CD4-positive, alpha-beta T cell (primary cell): Measurements from ENCODE around the gene SLCO4A1. TPM values are rescaled to one million over a fixed set of nuclear protein-coding genes. Genes with fewer than 3 reads are reported as not detected.

ENCODE experiments used
- ATAC-seq: fragments of 200-7000 bp; cut with Tn5 transposase; one replicate; pipeline ENCODE4 v1.10.0; 2022; ENCODE audit warnings: mild to moderate bottlenecking; ENCODE audit not compliant: poor library complexity
- CTCF ChIA-PET: fragments of 350-600 bp; sonication (Branson Sonifier 250); formaldehyde crosslinking; loops from one replicate; lab custom pipeline; 2021; ENCODE audit warnings: antibody characterized with exemption, inconsistent platforms; lab: Charles Lee
- POLR2A ChIA-PET: fragments of 350-600 bp; sonication (Branson Sonifier 250); formaldehyde crosslinking; loops from one replicate; lab custom pipeline; 2021; ENCODE audit warnings: antibody characterized with exemption, inconsistent platforms; lab: Charles Lee
- DNase-seq, 14 experiments: peaks; one replicate each; pipeline ENCODE4 v3.0.0-alpha.2; 2013 to 2020; ENCODE audit warnings: mixed read lengths in 2 of 14
- H3K27ac ChIP-seq, 2 donors: one replicate each; pipeline versions ENCODE4 v1.5.1 to v1.7.0; 2013; ENCODE audit warnings: low read length in 2 of 2, low read depth in 1 of 2, mild to moderate bottlenecking in 1 of 2
- H3K27me3 ChIP-seq, 2 experiments: 1 replicate in 1 of 2; 2 replicates in 1 of 2; pipeline versions ENCODE4 v1.6.1 to v1.7.0; 2013; ENCODE audit warnings: low read length in 2 of 2, control low read depth in 1 of 2, mild to moderate bottlenecking in 1 of 2, moderate library complexity in 1 of 2; ENCODE audit not compliant: insufficient read depth in 2 of 2, control insufficient read depth in 1 of 2
- H3K36me3 ChIP-seq: one replicate; pipeline ENCODE4 v1.6.1; 2013; ENCODE audit warnings: low read length, control low read depth; ENCODE audit not compliant: insufficient read depth
- H3K4me1 ChIP-seq: one replicate; pipeline ENCODE4 v1.6.1; 2013; ENCODE audit warnings: low read length, control low read depth; ENCODE audit not compliant: insufficient read depth
- H3K4me3 ChIP-seq: one replicate; pipeline ENCODE4 v1.5.1; 2013; ENCODE audit warnings: mild to moderate bottlenecking, low read length, moderate library complexity
- H3K9me3 ChIP-seq, 2 experiments: 1 replicate in 1 of 2; 2 replicates in 1 of 2; pipeline versions ENCODE4 v1.6.1 to v1.7.0; 2013; ENCODE audit warnings: low read length in 2 of 2, mild to moderate bottlenecking in 2 of 2, control low read depth in 1 of 2, moderate library complexity in 1 of 2; ENCODE audit not compliant: control insufficient read depth in 1 of 2, insufficient read depth in 1 of 2
- H3K27ac Mint-ChIP-seq: one replicate; pipeline ENCODE4 v1.8.0; 2020; ENCODE audit warnings: mixed read lengths
- H3K27me3 Mint-ChIP-seq: one replicate; pipeline ENCODE4 v1.8.0; 2021; ENCODE audit warnings: mixed read lengths
- H3K36me3 Mint-ChIP-seq: one replicate; pipeline ENCODE4 v1.8.0; 2021; ENCODE audit warnings: low read depth, mixed read lengths
- H3K4me1 Mint-ChIP-seq: one replicate; pipeline ENCODE4 v1.8.0; 2021; ENCODE audit warnings: low read depth, mixed read lengths
- H3K4me3 Mint-ChIP-seq: one replicate; pipeline ENCODE4 v1.8.0; 2020; ENCODE audit warnings: mild to moderate bottlenecking, mixed read lengths
- H3K9me3 Mint-ChIP-seq: one replicate; pipeline ENCODE4 v1.8.0; 2020; ENCODE audit warnings: mixed read lengths
- intact Hi-C, 2 experiments: fragments of 100-400 bp; cut with DNase I in 1 of 2; cut with micrococcal nuclease in 1 of 2; formaldehyde crosslinking; loops; one replicate each; pipeline versions ENCODE4 v1.15.1 to v1.9.0; 2023 to 2025; cut with DNase I, micrococcal nuclease
- total RNA-seq, 174 experiments: library from RNA in 2 of 174; stranded (reverse) in 2 of 174; gene quantifications; one replicate each; pipeline ENCODE4 v1.2.3 and lab custom pipeline; 2021 to 2026
- TF ChIP-seq, protein P1 (sequence below): fragments of 200-600 bp; IDR thresholded peaks from one replicate; pipeline ENCODE4 v1.8.0; 2022; ENCODE audit warnings: antibody characterized with exemption, mild to moderate bottlenecking

Gene SLCO4A1
- total RNA-seq, 2 experiments from 2014 or later = 2.3 to 2.5 TPM

DNA sequence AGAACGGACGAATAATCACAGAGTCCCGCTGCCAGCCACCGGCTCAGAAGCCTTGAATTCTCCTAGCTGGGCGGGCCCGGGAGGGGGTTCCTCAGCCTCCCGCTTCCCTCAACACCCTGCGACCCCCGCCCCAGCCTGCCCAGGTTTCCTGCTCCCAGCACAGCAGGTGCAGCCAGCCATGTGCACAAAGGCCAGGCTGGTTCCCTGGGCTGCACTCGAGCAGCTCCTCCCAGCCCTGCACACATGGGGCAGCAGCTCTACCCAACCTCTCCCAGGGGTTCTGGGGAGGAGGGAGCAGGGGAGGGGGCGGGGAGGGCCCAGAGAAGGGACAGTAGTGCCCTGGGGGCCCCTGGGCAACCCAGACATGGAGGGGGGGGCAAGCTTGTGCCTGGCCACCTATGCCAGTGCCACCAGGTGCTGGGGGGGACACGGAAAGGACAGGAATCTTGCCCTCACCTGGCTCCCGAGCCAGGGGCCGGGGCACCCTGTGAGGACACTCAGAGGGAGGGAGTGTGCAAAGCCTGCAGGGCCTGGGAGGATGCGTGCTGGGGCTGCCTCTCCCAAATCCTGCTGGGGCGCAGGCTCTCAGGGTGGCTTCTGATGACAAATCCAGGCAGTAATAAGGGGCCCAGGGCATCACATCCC lies 65.1 kb downstream of the SLCO4A1 start:
- Histone ChIP-seq H3K27ac (no peak overlapping the region), H3K4me3 (no peak overlapping the region), H3K36me3 (no peaks in the 10 kb centered on the region), H3K27me3 (peaks cover 20 to 29% of the 10 kb centered on the region in 2 experiments), H3K4me1 (peaks cover 29% of the 10 kb centered on the region), H3K9me3 (peaks cover 0 to 17% of the 10 kb centered on the region in 2 experiments)
- Mint-ChIP-seq H3K9me3 (no peaks in the 10 kb centered on the region), H3K36me3 (no peaks in the 10 kb centered on the region), H3K27me3 (peaks cover 14% of the 10 kb centered on the region), H3K4me3 (peak overlapping the region; percentile 79), H3K4me1 (peaks cover 10% of the 10 kb centered on the region), H3K27ac (no peak overlapping the region)
- ChIA-PET POLR2A (interaction anchor here (0.5 to 1.9 kb wide), 2 partner anchors 33 to 108 kb away, joined by 3 to 9 read pairs; no protein-coding TSS in a partner anchor), CTCF (no interaction called here)
- intact Hi-C loops = no loop called here
- ATAC-seq = no peak
- TF ChIP-seq, protein P1, sequence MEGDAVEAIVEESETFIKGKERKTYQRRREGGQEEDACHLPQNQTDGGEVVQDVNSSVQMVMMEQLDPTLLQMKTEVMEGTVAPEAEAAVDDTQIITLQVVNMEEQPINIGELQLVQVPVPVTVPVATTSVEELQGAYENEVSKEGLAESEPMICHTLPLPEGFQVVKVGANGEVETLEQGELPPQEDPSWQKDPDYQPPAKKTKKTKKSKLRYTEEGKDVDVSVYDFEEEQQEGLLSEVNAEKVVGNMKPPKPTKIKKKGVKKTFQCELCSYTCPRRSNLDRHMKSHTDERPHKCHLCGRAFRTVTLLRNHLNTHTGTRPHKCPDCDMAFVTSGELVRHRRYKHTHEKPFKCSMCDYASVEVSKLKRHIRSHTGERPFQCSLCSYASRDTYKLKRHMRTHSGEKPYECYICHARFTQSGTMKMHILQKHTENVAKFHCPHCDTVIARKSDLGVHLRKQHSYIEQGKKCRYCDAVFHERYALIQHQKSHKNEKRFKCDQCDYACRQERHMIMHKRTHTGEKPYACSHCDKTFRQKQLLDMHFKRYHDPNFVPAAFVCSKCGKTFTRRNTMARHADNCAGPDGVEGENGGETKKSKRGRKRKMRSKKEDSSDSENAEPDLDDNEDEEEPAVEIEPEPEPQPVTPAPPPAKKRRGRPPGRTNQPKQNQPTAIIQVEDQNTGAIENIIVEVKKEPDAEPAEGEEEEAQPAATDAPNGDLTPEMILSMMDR = no peak
- peak in 1 of 14 experiments; percentile 26 for DNase-seq

DNA sequence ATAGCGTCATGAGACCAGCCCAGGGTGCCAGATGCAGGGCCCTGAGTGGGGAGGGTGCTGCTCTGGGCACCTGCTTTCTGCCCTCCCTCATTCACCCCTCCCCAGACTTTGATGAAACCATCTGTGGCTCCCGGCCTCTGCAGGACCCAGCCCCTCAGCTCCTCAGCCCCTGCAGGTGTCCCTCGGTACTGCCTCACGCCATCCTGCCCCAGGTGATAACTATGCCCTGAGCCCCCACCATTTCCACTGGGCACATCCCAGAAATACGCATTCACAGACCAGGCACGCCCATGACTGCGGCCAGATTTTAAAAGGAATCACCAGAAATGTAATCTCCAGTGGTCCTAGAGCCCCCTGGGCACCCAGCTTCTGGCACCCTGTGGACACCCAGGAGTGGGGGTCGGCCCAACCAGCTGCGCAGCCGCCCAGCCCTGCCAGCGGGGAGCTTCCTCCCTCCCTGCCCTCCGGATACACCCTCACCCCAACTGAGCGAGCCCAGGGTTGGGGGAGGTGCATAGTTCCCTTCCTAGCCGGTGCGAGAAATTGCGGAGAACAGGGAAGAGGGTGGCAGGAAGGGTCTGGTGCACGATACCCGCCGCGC lies 65.7 kb downstream of the SLCO4A1 start:
- intact Hi-C loops = no loop called here
- peak overlapping the region; percentile 26 for H3K4me3 ChIP-seq

More for the DNA sequence above, 65.7 kb downstream of the SLCO4A1 start:
- no peaks in the 10 kb centered on the region for H3K9me3 Mint-ChIP-seq
- no peaks in the 10 kb centered on the region for H3K36me3 Mint-ChIP-seq
- no peak overlapping the region for H3K27ac Mint-ChIP-seq
- TF ChIP-seq, protein P1 = peak; percentile 28
- ChIA-PET CTCF (no interaction called here), POLR2A (interaction anchor here (0.5 to 1.9 kb wide), 2 partner anchors 32 to 107 kb away, joined by 3 to 9 read pairs; no protein-coding TSS in a partner anchor)
- peaks cover 14% of the 10 kb centered on the region for H3K27me3 Mint-ChIP-seq
- peak; percentile 55 for ATAC-seq
- peaks cover 0 to 17% of the 10 kb centered on the region in 2 experiments for H3K9me3 ChIP-seq
- peak overlapping the region; percentile 79 for H3K4me3 Mint-ChIP-seq
- peak in 4 of 14 experiments; percentile 12 to 49 (median 40) for DNase-seq
- peaks cover 29% of the 10 kb centered on the region for H3K4me1 ChIP-seq
- no peaks in the 10 kb centered on the region for H3K36me3 ChIP-seq
- H3K27me3 ChIP-seq = peaks cover 20 to 29% of the 10 kb centered on the region in 2 experiments
- H3K27ac ChIP-seq = no peak overlapping the region
- H3K4me1 Mint-ChIP-seq = peaks cover 10% of the 10 kb centered on the region
